NCI-H128 (cell line): ENCODE data around the gene KCNE4.

Experiments
- DNase-seq: peaks from one replicate; lab custom pipeline; 2025; ENCODE audit not compliant: unreplicated experiment; lab: John Stamatoyannopoulos, UW

KCNE4 gene

DNA sequence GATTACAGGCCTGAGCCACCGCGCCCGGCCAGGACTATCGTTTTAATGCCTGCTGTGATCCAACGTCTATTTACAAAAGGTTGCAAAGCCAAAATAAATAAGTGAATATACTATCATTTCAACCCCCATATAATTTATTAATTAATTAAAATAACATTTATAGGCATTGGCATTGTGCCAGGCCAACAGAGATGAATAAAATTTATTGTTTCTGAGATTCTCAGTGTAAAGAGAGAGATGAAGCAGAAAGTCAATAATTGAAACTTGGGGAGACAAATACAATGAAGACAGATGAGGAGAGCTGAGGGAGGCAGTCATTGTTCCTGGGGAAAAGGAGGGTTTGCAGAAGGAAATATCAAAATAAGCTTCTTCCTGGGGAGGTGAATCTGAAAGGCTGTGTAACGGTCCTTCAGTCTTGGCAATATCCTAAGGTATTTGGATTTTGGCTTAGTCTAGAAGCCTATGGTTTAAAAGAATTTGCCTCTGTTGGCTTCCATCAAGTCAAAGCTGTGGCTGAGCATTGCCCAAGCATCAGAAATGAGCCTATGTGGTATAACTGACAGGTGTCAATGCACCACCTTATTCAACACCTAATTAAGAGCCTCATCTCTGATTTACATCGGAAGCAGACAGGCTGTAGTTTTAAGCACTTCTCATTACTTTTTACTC is 31.5 kb downstream of the KCNE4 start:
- DNase-seq, result no peak

GRCh38 chr2:223084873-223085272 is 32.9 kb downstream of the KCNE4 start:
- DNase-seq, result no peak

- no peak for DNase-seq
These were observed 34.5 kb downstream of the KCNE4 start for GRCh38 chr2:223086370-223086981.

GRCh38 chr2:223087466-223087865 is 35.5 kb downstream of the KCNE4 start:
- no peak for DNase-seq

DNA sequence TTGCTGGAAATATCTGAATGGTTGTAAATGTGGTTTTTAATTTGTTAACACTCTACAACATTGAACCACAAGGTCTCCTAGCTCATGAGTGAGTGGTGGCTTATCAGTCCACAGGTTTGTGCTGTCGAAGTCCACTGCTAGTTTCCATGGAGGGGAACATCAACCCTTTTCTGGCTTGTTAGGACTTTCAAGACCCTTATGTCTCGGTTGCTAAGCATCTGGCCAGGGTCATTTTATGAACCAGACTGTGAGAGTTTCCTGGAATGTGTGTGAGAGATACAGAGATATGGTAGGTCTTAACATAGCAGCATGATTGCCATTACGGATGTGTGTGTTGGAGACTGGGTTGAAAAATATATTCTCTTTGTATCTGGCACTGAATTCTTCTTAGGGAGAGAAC is 36.9 kb downstream of the KCNE4 start:
- no peak for DNase-seq

DNA sequence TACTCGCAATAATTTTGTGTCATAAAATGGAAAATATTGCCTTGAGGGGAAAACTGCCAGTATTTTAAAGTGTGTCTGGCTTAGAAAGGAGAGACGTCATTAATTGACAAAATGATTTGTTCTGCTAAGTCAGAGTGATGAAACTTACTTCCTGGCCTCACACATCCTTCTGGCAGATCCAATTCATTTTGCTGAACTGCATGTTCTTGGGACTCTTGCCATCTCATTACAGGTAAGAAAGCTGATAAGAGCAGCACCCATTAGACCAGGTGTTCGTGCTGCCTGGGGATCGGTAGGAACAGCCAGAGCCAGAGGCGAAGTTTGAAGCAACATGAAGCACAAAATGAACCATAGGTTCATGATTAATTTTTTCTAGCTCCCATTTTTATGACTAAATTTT is 38.0 kb downstream of the KCNE4 start:
- no peak for DNase-seq

GRCh38 chr2:223090540-223091235 is 38.7 kb downstream of the KCNE4 start:
- no peak for DNase-seq

DNA sequence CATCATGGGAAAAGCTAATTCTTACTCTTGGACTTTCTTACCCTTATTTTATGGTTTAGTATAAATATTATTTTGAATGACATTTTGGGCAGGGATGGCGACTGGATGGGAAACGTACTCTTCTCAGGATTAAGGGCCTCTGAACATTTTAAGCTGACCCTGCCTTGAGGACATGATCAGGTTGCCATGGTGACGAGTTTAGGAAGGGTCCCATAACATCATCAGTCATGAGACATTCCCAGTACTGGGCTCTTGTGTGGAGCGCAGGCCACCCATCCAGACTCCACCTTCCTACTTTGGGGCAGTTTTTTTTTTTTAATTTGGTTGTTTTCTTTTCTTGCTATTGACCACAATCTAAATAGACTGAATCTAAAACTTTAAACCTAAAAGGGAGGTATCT is 40.7 kb downstream of the KCNE4 start:
- no peak for DNase-seq

GRCh38 chr2:223093436-223094241 is 41.6 kb downstream of the KCNE4 start:
- DNase-seq, result no peak

- DNase-seq, result no peak
These were observed 43.2 kb downstream of the KCNE4 start for GRCh38 chr2:223095207-223095606.

- DNase-seq, result no peak
These were observed 44.4 kb downstream of the KCNE4 start for GRCh38 chr2:223096235-223096970.

GRCh38 chr2:223097888-223098383 is 45.9 kb downstream of the KCNE4 start:
- no peak for DNase-seq

DNA sequence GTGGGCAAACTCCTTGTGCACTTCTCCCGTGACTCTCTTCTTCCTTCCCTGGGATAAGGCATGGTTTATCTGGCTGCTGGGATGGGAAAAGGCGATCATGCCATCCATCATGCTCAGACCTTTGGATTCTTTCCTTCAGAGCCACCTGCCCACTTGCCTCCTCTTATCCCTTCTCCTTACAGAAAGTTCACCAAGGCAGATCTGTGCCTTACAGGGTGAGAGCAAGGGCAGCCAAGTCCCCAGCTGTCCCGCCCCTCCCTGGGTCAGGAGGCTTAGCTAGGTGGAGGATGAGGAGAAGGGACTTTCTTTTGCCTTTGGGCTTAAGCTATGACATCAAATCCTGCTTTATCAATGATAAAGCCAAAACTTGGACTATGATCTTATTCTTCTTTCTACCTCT is 47.6 kb downstream of the KCNE4 start:
- DNase-seq, result no peak

DNA sequence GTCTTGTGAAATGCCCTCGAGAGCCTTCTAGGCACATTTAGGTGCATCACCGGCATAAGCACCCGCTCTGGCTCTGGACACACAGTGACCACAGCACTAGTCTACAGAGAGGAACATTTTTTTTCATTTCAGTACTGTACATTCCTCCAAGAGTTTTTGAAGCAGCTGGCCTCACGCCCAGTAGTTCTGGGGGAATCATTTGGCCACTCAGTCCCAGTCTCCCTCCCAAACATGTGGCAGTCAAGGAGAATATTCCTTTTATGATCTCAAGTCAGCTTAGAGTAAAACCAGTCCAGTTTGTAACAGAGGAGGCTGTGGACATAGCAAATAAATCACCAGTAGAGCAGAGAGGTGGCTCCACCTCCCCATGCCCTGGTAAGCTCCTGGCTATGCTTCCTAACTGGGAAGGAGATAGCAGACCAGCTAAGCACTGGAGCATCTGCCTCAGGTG is 48.1 kb downstream of the KCNE4 start:
- no peak for DNase-seq

DNA sequence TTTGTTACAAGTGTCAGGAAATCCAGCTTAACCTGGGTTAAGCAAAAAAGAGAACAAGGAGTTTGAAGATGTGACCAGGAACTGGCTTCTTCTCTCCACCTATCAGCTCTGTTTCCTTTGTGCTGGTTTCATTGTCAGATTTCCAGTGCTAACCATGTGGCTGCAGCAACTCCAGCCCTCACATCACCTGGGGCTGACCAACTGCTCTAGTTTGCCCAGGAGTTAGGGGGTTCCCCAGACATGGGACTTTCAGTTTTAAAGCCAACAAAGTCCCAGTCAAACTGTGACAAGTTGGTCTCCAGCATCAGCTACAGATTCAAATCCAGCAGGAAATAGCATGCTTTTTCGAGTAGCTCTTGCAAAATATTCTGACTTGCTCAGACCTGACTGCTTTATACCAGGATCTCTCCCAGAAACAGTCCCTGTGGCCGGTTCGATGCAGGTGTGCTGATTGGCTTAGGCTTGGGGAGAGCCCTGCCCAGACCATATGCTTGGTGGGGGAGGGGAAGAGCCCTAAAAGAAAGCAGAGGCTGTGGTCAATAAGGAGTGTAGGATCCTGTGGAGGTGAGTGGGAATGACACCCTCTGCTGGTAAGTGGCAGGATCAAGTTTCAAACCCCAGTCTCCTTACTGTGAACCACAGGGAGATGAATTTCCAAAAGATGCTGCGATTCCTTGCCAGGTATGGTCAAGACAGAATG is 49.5 kb downstream of the KCNE4 start:
- no peak for DNase-seq

DNA sequence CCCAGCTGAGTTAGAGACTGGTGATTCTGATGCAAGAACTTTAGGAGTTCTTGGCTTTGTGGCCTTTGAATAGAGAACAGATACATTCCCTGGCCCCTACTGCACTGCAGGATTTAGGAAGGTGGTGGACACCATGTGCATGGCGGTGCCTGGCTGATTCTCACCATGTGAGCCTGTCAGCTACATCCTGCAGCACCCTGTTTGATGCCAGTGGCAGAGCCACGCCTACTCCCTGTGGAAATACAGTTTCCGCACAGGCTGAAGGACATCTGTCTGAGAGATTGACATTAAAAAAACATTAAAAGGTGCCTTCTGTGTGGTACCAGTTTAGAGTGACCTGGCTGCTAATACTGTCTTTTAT is 50.0 kb downstream of the KCNE4 start:
- no peak for DNase-seq

DNA sequence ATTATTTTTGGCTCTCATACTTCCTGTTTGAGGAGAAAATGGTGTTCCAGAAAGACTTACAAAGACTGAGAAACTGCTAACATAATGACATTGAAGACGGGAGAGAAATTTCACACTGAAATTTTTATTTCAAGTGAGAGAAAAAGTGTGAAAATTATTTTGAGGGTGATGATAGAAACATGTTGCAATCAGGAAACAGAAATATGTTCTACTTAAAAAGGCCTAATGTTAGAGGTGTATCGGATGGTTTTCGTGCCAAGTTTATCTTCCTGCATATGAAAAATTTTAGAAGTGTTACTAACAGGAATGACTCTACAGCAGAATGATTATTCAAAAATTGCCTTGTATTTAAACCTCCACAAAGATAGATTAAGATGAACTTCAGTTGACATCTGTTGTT is 50.5 kb downstream of the KCNE4 start:
- no peak for DNase-seq

DNA sequence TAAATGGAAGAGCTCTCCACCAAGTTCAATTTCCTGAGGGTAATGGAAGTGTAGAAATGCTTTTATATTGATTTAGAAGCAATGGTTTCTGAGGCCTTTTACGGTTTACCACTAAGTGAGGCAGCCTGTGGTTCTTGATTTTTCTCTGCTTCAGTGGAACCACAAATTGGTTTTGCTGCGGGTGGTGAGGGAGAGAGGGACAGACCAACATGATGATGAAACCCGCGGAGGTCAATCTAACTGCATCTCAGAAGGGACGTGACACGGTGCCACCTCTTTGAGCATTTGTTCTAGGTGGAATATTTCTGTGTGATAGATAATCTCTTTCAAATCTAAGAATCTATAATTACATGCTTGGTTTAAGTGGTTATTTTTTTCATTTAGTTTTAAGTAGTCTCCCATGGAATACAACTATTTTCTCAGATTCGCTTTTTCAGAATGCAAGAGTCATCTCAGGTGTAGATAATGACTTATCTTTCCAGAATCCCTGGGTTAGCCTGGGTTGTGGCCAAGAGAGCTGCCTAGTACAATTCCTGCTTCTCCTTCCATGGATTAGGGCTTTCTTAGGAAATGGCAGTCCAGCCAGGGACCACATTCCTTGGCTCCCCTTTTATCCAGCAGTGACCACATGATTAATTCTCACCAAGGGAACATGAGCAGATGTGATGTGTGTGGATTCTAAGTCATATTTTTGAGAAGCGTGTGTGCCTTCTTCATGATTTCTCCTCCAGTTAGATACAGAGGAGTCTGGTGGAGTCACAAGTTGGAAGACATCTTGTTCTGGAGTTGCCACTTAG is 52.5 kb downstream of the KCNE4 start:
- no peak for DNase-seq
